Measurements from ENCODE around the gene IFITM10. TPM values are rescaled to one million over a fixed set of nuclear protein-coding genes. Genes with fewer than 3 reads are reported as not detected.

The IFITM10 gene
- total RNA-seq, 1 experiment from 2014 or later = 0.59 TPM

DNA sequence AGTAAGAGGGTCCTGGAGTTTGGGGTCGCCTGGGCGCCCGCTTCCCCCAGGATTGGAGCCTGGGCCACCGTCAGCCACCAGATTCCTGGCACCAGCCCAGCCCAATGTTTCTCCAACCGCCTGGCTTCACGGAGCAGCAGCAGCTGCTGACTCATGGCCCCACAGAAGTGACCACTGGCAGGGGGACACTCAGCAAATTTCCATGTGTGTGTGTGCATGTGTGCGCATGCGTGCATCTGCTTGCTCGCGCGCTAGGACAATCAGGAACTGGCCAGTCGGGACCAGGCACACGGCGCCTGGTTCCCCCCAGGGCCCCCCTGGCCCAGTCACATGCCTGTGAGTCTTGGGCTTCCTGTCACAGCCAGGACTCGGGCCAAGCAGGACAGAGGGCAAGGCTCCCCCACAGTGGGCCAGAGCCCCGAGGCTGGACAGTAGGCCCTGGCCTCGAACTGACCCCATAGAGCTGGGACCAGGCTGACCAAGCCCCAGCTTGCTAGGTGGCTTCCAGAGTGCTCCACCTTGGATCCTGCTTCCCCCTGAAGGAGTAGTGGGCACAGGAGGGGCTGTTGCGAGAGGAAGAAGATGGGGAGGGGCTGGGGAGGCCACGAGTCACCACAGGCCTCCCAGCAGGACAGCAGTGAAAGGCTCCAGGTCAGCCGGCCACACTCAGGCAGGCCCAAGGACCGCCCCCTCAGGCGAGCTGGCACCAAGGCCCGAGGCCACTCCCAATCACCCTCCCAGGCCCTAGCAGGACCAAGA is 10.1 kb upstream of the IFITM10 start:
- H3K4me1 ChIP-seq (ENCODE audit: insufficient read depth, low read length) = peaks cover 3% of the 10 kb centered on the region; the same call in 1 of the 2 replicates
- H3K4ac ChIP-seq (ENCODE audit: low read depth, low read length) = no peak overlapping the region
- no peaks in the 10 kb centered on the region for H3K9me3 ChIP-seq (ENCODE audit: control insufficient read depth, low read depth, low read length)
- no peak overlapping the region for H4K5ac ChIP-seq (ENCODE audit: insufficient read length, low read depth, low read length)
- no peaks in the 10 kb centered on the region; the same call in 1 of the 2 replicates for H3K79me2 ChIP-seq (ENCODE audit: insufficient read depth, low read length)
- H3K14ac ChIP-seq (ENCODE audit: insufficient read depth, low read length) = no peak overlapping the region
- H3K27me3 ChIP-seq (ENCODE audit: insufficient read depth, low read length) = no peaks in the 10 kb centered on the region
- no peak overlapping the region for H3T11ph ChIP-seq (ENCODE audit: low read length)
- H3K79me1 ChIP-seq (ENCODE audit: insufficient read depth, low read depth, low read length, poor library complexity, severe bottlenecking) = peaks cover 9% of the 10 kb centered on the region
- no CpG with 5 or more reads among the region's 23 CpGs for WGBS (ENCODE audit: extremely low coverage, insufficient read length, low lambda C conversion rate)
- no peak overlapping the region for H3K9ac ChIP-seq (ENCODE audit: extremely low read depth, insufficient read length, low read length)
- no peaks in the 10 kb centered on the region for H4K20me1 ChIP-seq (ENCODE audit: control insufficient read depth, insufficient read depth, insufficient read length)
- no peak overlapping the region for H4K91ac ChIP-seq (ENCODE audit: insufficient read length, low read depth, low read length)
- H3K27me3 Mint-ChIP-seq (ENCODE audit: low read depth) = peaks cover 2% of the 10 kb centered on the region; the same call in 1 of the 2 replicates
- peaks cover 10% of the 10 kb centered on the region for H3K23me2 ChIP-seq (ENCODE audit: insufficient read length, low read depth, low read length, poor library complexity, severe bottlenecking)
- H2BK20ac ChIP-seq (ENCODE audit: low read depth, low read length, poor library complexity, severe bottlenecking) = no peak overlapping the region
- H3K9me3 Mint-ChIP-seq = no peaks in the 10 kb centered on the region
- H2AK5ac ChIP-seq (ENCODE audit: insufficient read length, low read length) = no peak overlapping the region
- H3K4me3 Mint-ChIP-seq = no peak overlapping the region
- H4K8ac ChIP-seq (replicated peaks; ENCODE audit: insufficient read length, low read depth, low read length) = no peak overlapping the region
- no peak overlapping the region for H2BK12ac ChIP-seq (ENCODE audit: insufficient read length, low read depth, low read length)
- TF ChIP-seq, protein P1, sequence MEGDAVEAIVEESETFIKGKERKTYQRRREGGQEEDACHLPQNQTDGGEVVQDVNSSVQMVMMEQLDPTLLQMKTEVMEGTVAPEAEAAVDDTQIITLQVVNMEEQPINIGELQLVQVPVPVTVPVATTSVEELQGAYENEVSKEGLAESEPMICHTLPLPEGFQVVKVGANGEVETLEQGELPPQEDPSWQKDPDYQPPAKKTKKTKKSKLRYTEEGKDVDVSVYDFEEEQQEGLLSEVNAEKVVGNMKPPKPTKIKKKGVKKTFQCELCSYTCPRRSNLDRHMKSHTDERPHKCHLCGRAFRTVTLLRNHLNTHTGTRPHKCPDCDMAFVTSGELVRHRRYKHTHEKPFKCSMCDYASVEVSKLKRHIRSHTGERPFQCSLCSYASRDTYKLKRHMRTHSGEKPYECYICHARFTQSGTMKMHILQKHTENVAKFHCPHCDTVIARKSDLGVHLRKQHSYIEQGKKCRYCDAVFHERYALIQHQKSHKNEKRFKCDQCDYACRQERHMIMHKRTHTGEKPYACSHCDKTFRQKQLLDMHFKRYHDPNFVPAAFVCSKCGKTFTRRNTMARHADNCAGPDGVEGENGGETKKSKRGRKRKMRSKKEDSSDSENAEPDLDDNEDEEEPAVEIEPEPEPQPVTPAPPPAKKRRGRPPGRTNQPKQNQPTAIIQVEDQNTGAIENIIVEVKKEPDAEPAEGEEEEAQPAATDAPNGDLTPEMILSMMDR (conservative IDR thresholded peaks at IDR 0.05) = no peak
- peaks cover 3 to 10% (median 9%) of the 10 kb centered on the region in 3 experiments; a peak in 5 of 7 replicates for H3K36me3 Mint-ChIP-seq (ENCODE audit: insufficient read depth in 1 of 3, low read depth in 3 of 3)
- no peak overlapping the region for H3K56ac ChIP-seq (ENCODE audit: insufficient read length, low read depth, low read length)
- H2BK15ac ChIP-seq (ENCODE audit: low read depth, low read length) = no peak overlapping the region; the same call in 1 of the 2 replicates
- no peak overlapping the region for H3K23ac ChIP-seq (ENCODE audit: insufficient read length, low read depth, low read length)
- H3K27ac ChIP-seq (ENCODE audit: insufficient read length, low read depth, low read length) = no peak overlapping the region
- no peak overlapping the region for H3K18ac ChIP-seq (ENCODE audit: insufficient read length, low read depth, low read length)
- H3K27ac Mint-ChIP-seq = no peak overlapping the region
- no peak overlapping the region for H2AFZ ChIP-seq (ENCODE audit: low read length)
- DNase-seq = no peak
- no peak overlapping the region for H2BK5ac ChIP-seq (ENCODE audit: insufficient read length, low read length)
- no peak overlapping the region for H3K4me2 ChIP-seq (ENCODE audit: insufficient read depth, insufficient read length, low read length)
- H3K4me1 Mint-ChIP-seq = peaks cover 2 to 6% of the 10 kb centered on the region in 2 experiments; a peak in 3 of 4 replicates
- no peak overlapping the region for H2BK120ac ChIP-seq (ENCODE audit: low read depth, low read length, poor library complexity, severe bottlenecking)

All from H9 (cell line).